ENCODE data around the gene NTRK1.

The NTRK1 gene

GRCh38 chr1:156885880-156886355, 25.3 kb downstream of the NTRK1 start:
- Histone ChIP-seq H3K27me3 (ENCODE audit: insufficient read depth, low read length) (peaks cover 63% of the 10 kb centered on the region), H3K27ac (ENCODE audit: low read length) (no peak overlapping the region), H3K9ac (ENCODE audit: low read depth, low read length) (no peak overlapping the region), H3K4me3 (ENCODE audit: low read length) (no peak overlapping the region), H3K4me1 (ENCODE audit: insufficient read depth, low read length) (peaks cover 9% of the 10 kb centered on the region; the same call in 1 of the 2 replicates), H3K9me3 (ENCODE audit: insufficient read depth, low read depth, low read length) (no peaks in the 10 kb centered on the region), H3K36me3 (ENCODE audit: insufficient read depth, low read depth, low read length) (no peaks in the 10 kb centered on the region)

GRCh38 chr1:156886583-156887281, 26.1 kb downstream of the NTRK1 start:
- no peaks in the 10 kb centered on the region for H3K36me3 ChIP-seq (ENCODE audit: insufficient read depth, low read depth, low read length)
- H3K27ac ChIP-seq (ENCODE audit: low read length) = no peak overlapping the region
- H3K4me1 ChIP-seq (ENCODE audit: insufficient read depth, low read length) = peaks cover 9% of the 10 kb centered on the region; the same call in 1 of the 2 replicates
- no peaks in the 10 kb centered on the region for H3K9me3 ChIP-seq (ENCODE audit: insufficient read depth, low read depth, low read length)
- peak overlapping the region; percentile 41; the same call in 1 of the 2 replicates for H3K4me3 ChIP-seq (ENCODE audit: low read length)
- peaks cover 71% of the 10 kb centered on the region for H3K27me3 ChIP-seq (ENCODE audit: insufficient read depth, low read length)
- no peak overlapping the region for H3K9ac ChIP-seq (ENCODE audit: low read depth, low read length)

- H3K4me3 ChIP-seq (ENCODE audit: low read length) = peak overlapping the region; percentile 48
- no peak overlapping the region for H3K9ac ChIP-seq (ENCODE audit: low read depth, low read length)
- peaks cover 77% of the 10 kb centered on the region for H3K27me3 ChIP-seq (ENCODE audit: insufficient read depth, low read length)
- no peaks in the 10 kb centered on the region for H3K9me3 ChIP-seq (ENCODE audit: insufficient read depth, low read depth, low read length)
- H3K4me1 ChIP-seq (ENCODE audit: insufficient read depth, low read length) = peaks cover 9% of the 10 kb centered on the region; the same call in 1 of the 2 replicates
- no peaks in the 10 kb centered on the region for H3K36me3 ChIP-seq (ENCODE audit: insufficient read depth, low read depth, low read length)
- H3K27ac ChIP-seq (ENCODE audit: low read length) = no peak overlapping the region
Observed at GRCh38 chr1:156887317-156887716, 26.7 kb downstream of the NTRK1 start.

DNA sequence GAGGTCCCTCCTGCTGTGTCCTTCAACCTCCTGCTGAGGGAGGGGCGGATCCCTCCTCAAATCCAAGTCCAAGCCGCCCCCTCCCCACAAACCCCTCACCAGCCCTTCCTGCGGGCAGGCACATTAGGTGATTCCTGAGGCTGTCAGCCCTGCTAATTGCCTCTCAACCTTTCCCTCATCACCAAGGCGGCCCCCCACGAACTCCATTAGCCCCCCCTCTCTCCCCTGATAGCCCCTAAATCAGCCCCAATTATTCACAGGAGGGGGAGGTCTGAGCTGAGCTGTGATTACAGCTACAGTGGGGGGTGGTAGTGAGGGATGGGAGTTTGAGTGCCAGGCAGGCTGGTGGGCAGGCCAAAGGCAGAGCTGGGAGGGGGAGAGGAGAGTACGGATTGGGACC, 27.1 kb downstream of the NTRK1 start:
- Histone ChIP-seq H3K4me1 (ENCODE audit: insufficient read depth, low read length) (peaks cover 9% of the 10 kb centered on the region; the same call in 1 of the 2 replicates), H3K9ac (ENCODE audit: low read depth, low read length) (no peak overlapping the region), H3K27ac (ENCODE audit: low read length) (no peak overlapping the region), H3K4me3 (ENCODE audit: low read length) (no peak overlapping the region), H3K27me3 (ENCODE audit: insufficient read depth, low read length) (peaks cover 81% of the 10 kb centered on the region), H3K9me3 (ENCODE audit: insufficient read depth, low read depth, low read length) (no peaks in the 10 kb centered on the region), H3K36me3 (ENCODE audit: insufficient read depth, low read depth, low read length) (no peaks in the 10 kb centered on the region)

- no peak overlapping the region for H3K9ac ChIP-seq (ENCODE audit: low read depth, low read length)
- H3K4me3 ChIP-seq (ENCODE audit: low read length) = no peak overlapping the region
Observed at GRCh38 chr1:156889802-156890580, 29.3 kb downstream of the NTRK1 start.

GRCh38 chr1:156892190-156893047, 31.8 kb downstream of the NTRK1 start:
- Histone ChIP-seq H3K4me3 (ENCODE audit: low read length) (peak overlapping the region; percentile 63), H3K9ac (ENCODE audit: low read depth, low read length) (no peak overlapping the region), H3K27ac (ENCODE audit: low read length) (no peak overlapping the region), H3K36me3 (ENCODE audit: insufficient read depth, low read depth, low read length) (no peaks in the 10 kb centered on the region), H3K4me1 (ENCODE audit: insufficient read depth, low read length) (peaks cover 5% of the 10 kb centered on the region), H3K9me3 (ENCODE audit: insufficient read depth, low read depth, low read length) (no peaks in the 10 kb centered on the region), H3K27me3 (ENCODE audit: insufficient read depth, low read length) (peaks cover 77% of the 10 kb centered on the region)

More at GRCh38 chr1:156889802-156890580, 29.3 kb downstream of the NTRK1 start:
- H3K9me3 ChIP-seq (ENCODE audit: insufficient read depth, low read depth, low read length) = no peaks in the 10 kb centered on the region
- H3K4me1 ChIP-seq (ENCODE audit: insufficient read depth, low read length) = peaks cover 4% of the 10 kb centered on the region; the same call in 1 of the 2 replicates
- peaks cover 85% of the 10 kb centered on the region for H3K27me3 ChIP-seq (ENCODE audit: insufficient read depth, low read length)
- no peak overlapping the region for H3K27ac ChIP-seq (ENCODE audit: low read length)
- H3K36me3 ChIP-seq (ENCODE audit: insufficient read depth, low read depth, low read length) = no peaks in the 10 kb centered on the region

DNA sequence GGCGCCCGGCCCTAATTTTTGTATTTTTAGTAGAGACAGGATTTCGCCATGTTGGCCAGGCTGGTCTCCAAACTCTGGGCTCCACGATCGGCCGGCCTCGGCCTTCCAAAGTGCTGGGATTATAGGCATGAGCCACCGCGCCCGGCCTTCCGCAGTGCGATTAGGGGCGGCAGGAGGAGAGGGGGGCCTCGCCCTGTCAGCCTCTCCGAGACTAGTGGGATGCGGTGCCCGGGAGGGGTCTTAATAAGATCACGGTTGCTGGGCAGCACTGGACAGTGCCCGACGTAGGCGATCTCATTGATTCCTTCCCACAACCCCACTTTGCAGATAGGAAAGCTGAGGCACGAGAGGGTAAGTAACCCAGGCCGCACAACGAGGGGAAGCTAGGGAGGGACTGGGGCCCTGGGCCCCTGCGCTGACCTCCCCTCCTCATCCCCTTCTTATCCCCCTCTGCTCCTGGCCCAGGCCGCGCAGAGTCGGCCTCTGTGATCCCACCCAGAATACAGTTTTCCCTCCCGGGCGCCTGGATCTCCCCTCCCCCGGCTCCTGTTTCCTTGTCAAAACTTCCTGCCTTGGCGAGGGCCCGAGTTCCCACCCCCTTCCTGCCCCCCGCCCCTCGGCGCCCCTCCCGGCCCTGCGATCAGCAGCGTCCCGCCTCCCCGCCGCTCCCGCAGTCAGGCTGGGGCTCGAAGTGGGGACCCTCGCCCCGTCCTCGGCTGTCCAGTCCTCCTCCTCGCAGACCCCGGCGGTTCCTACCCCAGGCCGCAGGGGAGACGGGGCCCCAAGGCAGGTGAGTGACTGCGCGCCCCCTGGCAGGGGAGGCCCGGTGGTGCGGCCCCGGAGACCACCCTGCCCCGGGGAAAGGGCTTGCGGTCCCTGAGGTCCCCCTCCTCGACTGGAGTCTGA, 32.6 kb downstream of the NTRK1 start, which contains the start of gene PEAR1:
Gene PEAR1 (plus strand): TSS at position 671 of the 906 bp plus-strand sequence. CDS start 10,209 bp downstream, outside the sequence.
- Histone ChIP-seq H3K4me3 (ENCODE audit: low read length) (peak within 1 kb of the TSS; percentile 63; the same call in 1 of the 2 replicates), H3K9ac (ENCODE audit: low read depth, low read length) (no peak within 1 kb of the TSS), H3K27ac (ENCODE audit: low read length) (no peak within 1 kb of the TSS), H3K9me3 (ENCODE audit: insufficient read depth, low read depth, low read length) (no peaks in the 10 kb centered on the region), H3K4me1 (ENCODE audit: insufficient read depth, low read length) (peaks cover 5% of the 10 kb centered on the region; the same call in 1 of the 2 replicates), H3K36me3 (ENCODE audit: insufficient read depth, low read depth, low read length) (no peaks in the 10 kb centered on the region), H3K27me3 (ENCODE audit: insufficient read depth, low read length) (peaks cover 71% of the 10 kb centered on the region)

- Histone ChIP-seq H3K9ac (ENCODE audit: low read depth, low read length) (no peak overlapping the region), H3K4me1 (ENCODE audit: insufficient read depth, low read length) (peaks cover 8% of the 10 kb centered on the region; the same call in 1 of the 2 replicates), H3K36me3 (ENCODE audit: insufficient read depth, low read depth, low read length) (no peaks in the 10 kb centered on the region), H3K4me3 (ENCODE audit: low read length) (peak overlapping the region; percentile 49; the same call in 1 of the 2 replicates), H3K9me3 (ENCODE audit: insufficient read depth, low read depth, low read length) (no peaks in the 10 kb centered on the region), H3K27ac (ENCODE audit: low read length) (no peak overlapping the region), H3K27me3 (ENCODE audit: insufficient read depth, low read length) (peaks cover 71% of the 10 kb centered on the region)
Observed at GRCh38 chr1:156894001-156894400, 33.3 kb downstream of the NTRK1 start.

GRCh38 chr1:156894711-156895454, 34.2 kb downstream of the NTRK1 start:
- Histone ChIP-seq H3K4me3 (ENCODE audit: low read length) (no peak overlapping the region), H3K36me3 (ENCODE audit: insufficient read depth, low read depth, low read length) (no peaks in the 10 kb centered on the region), H3K9ac (ENCODE audit: low read depth, low read length) (no peak overlapping the region), H3K4me1 (ENCODE audit: insufficient read depth, low read length) (peaks cover 8% of the 10 kb centered on the region; the same call in 1 of the 2 replicates), H3K9me3 (ENCODE audit: insufficient read depth, low read depth, low read length) (no peaks in the 10 kb centered on the region), H3K27ac (ENCODE audit: low read length) (no peak overlapping the region), H3K27me3 (ENCODE audit: insufficient read depth, low read length) (peaks cover 72% of the 10 kb centered on the region)

GRCh38 chr1:156895455-156895812, 34.8 kb downstream of the NTRK1 start:
- Histone ChIP-seq H3K27ac (ENCODE audit: low read length) (no peak overlapping the region), H3K4me3 (ENCODE audit: low read length) (no peak overlapping the region), H3K9me3 (ENCODE audit: insufficient read depth, low read depth, low read length) (no peaks in the 10 kb centered on the region), H3K9ac (ENCODE audit: low read depth, low read length) (no peak overlapping the region), H3K27me3 (ENCODE audit: insufficient read depth, low read length) (peaks cover 69% of the 10 kb centered on the region), H3K4me1 (ENCODE audit: insufficient read depth, low read length) (peaks cover 8% of the 10 kb centered on the region; the same call in 1 of the 2 replicates), H3K36me3 (ENCODE audit: insufficient read depth, low read depth, low read length) (no peaks in the 10 kb centered on the region)
